Hepatocyte (in vitro differentiated cells): ENCODE data around the gene DSTN. TPM values are rescaled to one million over a fixed set of nuclear protein-coding genes. Genes with fewer than 3 reads are reported as not detected.

Source experiments
- DNase-seq: peaks from one replicate; pipeline ENCODE4 v3.0.0-alpha.2; 2016; ENCODE audit warnings: low spot score
- H2AFZ ChIP-seq: fragments of 200-600 bp; sonication (generic); 2 replicates; pipeline ENCODE4 v1.6.0; 2016; ENCODE audit warnings: antibody characterized with exemption, mild to moderate bottlenecking
- H3K27ac ChIP-seq: fragments of 200-600 bp; sonication (generic); 2 replicates; pipeline ENCODE4 v1.5.1; 2016; ENCODE audit warnings: mild to moderate bottlenecking
- H3K27me3 ChIP-seq: fragments of 200-600 bp; sonication (generic); 2 replicates; pipeline ENCODE4 v1.6.1; 2016
- H3K36me3 ChIP-seq: fragments of 200-600 bp; sonication (generic); replicated peaks from 2 replicates; pipeline ENCODE4 v1.5.1; 2016; ENCODE audit warnings: low read depth; ENCODE audit not compliant: insufficient read depth
- H3K4me1 ChIP-seq: fragments of 200-600 bp; sonication (generic); 2 replicates; pipeline ENCODE4 v1.5.1; 2016; ENCODE audit warnings: mild to moderate bottlenecking, moderate library complexity; ENCODE audit not compliant: insufficient read depth
- H3K4me2 ChIP-seq: fragments of 200-600 bp; sonication (generic); 2 replicates; pipeline ENCODE4 v1.6.0; 2016
- H3K4me3 ChIP-seq: fragments of 200-600 bp; sonication (generic); 2 replicates; pipeline ENCODE4 v1.5.1; 2016; ENCODE audit warnings: mild to moderate bottlenecking
- H3K79me2 ChIP-seq: fragments of 200-600 bp; sonication (generic); 2 replicates; pipeline ENCODE4 v1.6.0; 2017; ENCODE audit warnings: mild to moderate bottlenecking
- H3K9me2 ChIP-seq: fragments of 200-600 bp; sonication (generic); replicated peaks from 2 replicates; pipeline ENCODE4 v1.6.0; 2017; ENCODE audit warnings: mild to moderate bottlenecking; ENCODE audit not compliant: insufficient read depth
- H3K9me3 ChIP-seq: fragments of 200-600 bp; sonication (generic); 2 replicates; pipeline ENCODE4 v1.5.1; 2016; ENCODE audit warnings: low read depth, mild to moderate bottlenecking
- H4K20me1 ChIP-seq: fragments of 200-600 bp; sonication (generic); 2 replicates; pipeline ENCODE4 v1.6.0; 2016; ENCODE audit warnings: mild to moderate bottlenecking; ENCODE audit not compliant: insufficient read depth, poor library complexity, severe bottlenecking
- CTCF ChIP-seq: fragments of 200-600 bp; sonication (generic); IDR thresholded peaks from 2 replicates; pipeline ENCODE4 v1.5.1; 2016; ENCODE audit warnings: antibody characterized with exemption, mild to moderate bottlenecking; ENCODE audit not compliant: poor library complexity
- EZH2 ChIP-seq: fragments of 200-600 bp; sonication (generic); IDR thresholded peaks from 2 replicates; pipeline ENCODE4 v1.6.1; 2016; ENCODE audit warnings: antibody characterized with exemption, mild to moderate bottlenecking, borderline replicate concordance
- EZH2phosphoT487 ChIP-seq: fragments of 200-600 bp; sonication (generic); IDR thresholded peaks from one replicate; pipeline ENCODE4 v1.6.1; 2018; ENCODE audit warnings: antibody characterized with exemption, mild to moderate bottlenecking, low read depth, moderate library complexity; ENCODE audit not compliant: unreplicated experiment, severe bottlenecking
- WGBS: methylation state at CpG from one replicate; pipeline ENCODE4 v1.1.6; 2016; ENCODE audit warnings: low lambda C conversion rate; ENCODE audit errors: missing lambda C conversion rate; 5-methylcytosine and 5-hydroxymethylcytosine counted together
- polyA plus RNA-seq: library from polyadenylated mRNA; unstranded; fragments of >200 nt; fragmentation: Nextera tagmentation; extraction: Ambion mirVana; gene quantifications from 2 replicates; pipeline ENCODE4 v1.2.1, GENCODE V29; 2016
- total RNA-seq: library from RNA; depleted of rRNA; stranded (reverse); fragments of >200 nt; gene quantifications from 2 replicates; pipeline ENCODE4 v1.2.3, GENCODE V29; 2014

The DSTN gene
- total and polyA plus RNA-seq, 2 experiments from 2014 or later: 342 to 352 TPM

GRCh38 chr20:17640875-17641378 is 71.1 kb downstream of the DSTN start:
- H2AFZ ChIP-seq: no peak overlapping the region
- H3K27me3 ChIP-seq: no peaks in the 10 kb centered on the region
- no peaks in the 10 kb centered on the region for H3K9me3 ChIP-seq
- peaks cover 100% of the 10 kb centered on the region for H4K20me1 ChIP-seq
- no peaks in the 10 kb centered on the region for H3K36me3 ChIP-seq
- peaks cover 15% of the 10 kb centered on the region for H3K4me1 ChIP-seq
- H3K27ac ChIP-seq: no peak overlapping the region
- H3K9me2 ChIP-seq: no peaks in the 10 kb centered on the region
- DNase-seq: no peak
- TF ChIP-seq CTCF: no peak
- no peak for TF ChIP-seq EZH2
- no peak for TF ChIP-seq EZH2phosphoT487
- WGBS: 98% methylated on average over 13 of the region's 14 CpGs
- no peak overlapping the region for H3K4me3 ChIP-seq
- H3K4me2 ChIP-seq: no peak overlapping the region
- peaks cover 99% of the 10 kb centered on the region for H3K79me2 ChIP-seq

- no peak for DNase-seq
- no peak for TF ChIP-seq EZH2phosphoT487
- no peak for TF ChIP-seq CTCF
- TF ChIP-seq EZH2: no peak
- 97% methylated on average over 18 of the region's 18 CpGs for WGBS
- H2AFZ ChIP-seq: no peak overlapping the region
- H3K4me3 ChIP-seq: no peak overlapping the region
- H3K79me2 ChIP-seq: peaks cover 99% of the 10 kb centered on the region
- peaks cover 20% of the 10 kb centered on the region for H3K4me1 ChIP-seq
- H3K4me2 ChIP-seq: no peak overlapping the region
- H3K27me3 ChIP-seq: no peaks in the 10 kb centered on the region
- no peak overlapping the region for H3K27ac ChIP-seq
- H3K9me2 ChIP-seq: no peaks in the 10 kb centered on the region
- H3K36me3 ChIP-seq: no peaks in the 10 kb centered on the region
- H4K20me1 ChIP-seq: peaks cover 100% of the 10 kb centered on the region
- no peaks in the 10 kb centered on the region for H3K9me3 ChIP-seq
These were observed 71.7 kb downstream of the DSTN start for GRCh38 chr20:17641520-17641964.

DNA sequence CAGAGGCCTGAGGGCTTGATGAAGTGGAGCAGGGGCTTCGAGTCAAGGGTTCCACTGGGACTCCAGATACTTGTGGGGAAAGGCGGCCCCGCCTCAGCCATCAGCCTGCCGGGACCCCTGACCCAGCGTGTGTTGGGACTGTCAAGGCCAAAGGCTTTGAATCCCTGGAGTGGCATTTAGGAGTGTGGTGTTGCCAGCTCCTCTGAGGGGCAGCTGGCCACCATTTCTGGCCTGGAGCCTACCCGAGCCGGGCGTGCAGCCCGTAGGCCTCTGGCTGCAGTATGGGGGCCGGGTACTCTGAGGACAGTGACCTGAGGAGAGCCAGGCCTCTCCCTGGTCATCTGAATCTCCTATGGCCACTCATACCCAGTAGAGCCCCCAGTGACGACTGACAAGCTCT is 72.1 kb downstream of the DSTN start:
- no peak overlapping the region for H3K27ac ChIP-seq
- peaks cover 99% of the 10 kb centered on the region for H3K79me2 ChIP-seq
- H4K20me1 ChIP-seq: peaks cover 100% of the 10 kb centered on the region
- no peak overlapping the region for H3K4me3 ChIP-seq
- TF ChIP-seq EZH2phosphoT487 (no peak), EZH2 (no peak), CTCF (no peak)
- no peaks in the 10 kb centered on the region for H3K9me2 ChIP-seq
- H3K4me1 ChIP-seq: peaks cover 24% of the 10 kb centered on the region
- H3K36me3 ChIP-seq: no peaks in the 10 kb centered on the region
- no peak for DNase-seq
- no peak overlapping the region for H3K4me2 ChIP-seq
- H2AFZ ChIP-seq: no peak overlapping the region
- no peaks in the 10 kb centered on the region for H3K27me3 ChIP-seq
- H3K9me3 ChIP-seq: no peaks in the 10 kb centered on the region
- WGBS: 96% methylated on average over 11 of the region's 11 CpGs
